Germinal center (tissue), 1 donor: ENCODE measurements around the gene ADARB2.

Experiments used
- DNase-seq: peaks from one replicate; pipeline ENCODE4 v3.0.0; 2012; ENCODE audit warnings: mixed read lengths, low spot score

ADARB2 gene

DNA sequence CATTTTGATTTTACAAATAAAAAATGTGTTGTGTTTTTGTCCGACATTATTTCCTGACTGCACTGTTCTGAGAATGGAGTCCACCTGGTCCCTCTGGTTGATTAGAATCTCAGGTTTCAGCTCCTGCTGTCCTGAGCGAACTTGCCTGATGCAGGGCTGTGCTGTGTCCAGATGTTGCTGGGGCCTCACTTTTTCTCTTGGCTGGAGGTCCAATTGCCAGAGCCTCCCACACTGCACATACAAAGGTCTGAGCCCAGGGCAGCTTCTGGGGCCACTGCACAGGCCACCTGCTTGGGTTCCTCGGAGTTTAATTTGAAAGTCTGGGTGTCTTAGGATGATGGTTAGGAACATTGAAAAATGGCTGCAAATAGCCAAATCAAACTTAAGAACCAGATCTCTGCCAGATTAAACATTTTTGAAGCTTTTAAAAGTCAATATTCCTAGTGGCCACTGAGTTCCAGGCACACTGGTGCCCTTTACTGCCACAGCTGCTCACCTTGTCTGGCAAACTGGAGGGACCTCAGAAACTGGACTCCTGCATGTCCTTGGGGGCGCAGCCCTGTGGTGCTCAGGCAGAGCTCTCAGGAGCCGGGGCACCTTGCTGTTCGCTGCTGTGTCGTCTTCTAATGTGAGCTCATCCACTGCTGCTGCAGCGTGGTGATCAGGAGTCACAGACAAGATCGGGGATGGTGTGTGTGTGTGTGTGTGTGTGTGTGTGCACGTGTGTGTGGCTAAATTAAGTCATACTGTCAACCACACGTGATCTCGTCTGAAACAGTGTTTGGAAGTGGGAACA, 606.1 kb downstream of the ADARB2 start:
- DNase-seq: no peak

DNA sequence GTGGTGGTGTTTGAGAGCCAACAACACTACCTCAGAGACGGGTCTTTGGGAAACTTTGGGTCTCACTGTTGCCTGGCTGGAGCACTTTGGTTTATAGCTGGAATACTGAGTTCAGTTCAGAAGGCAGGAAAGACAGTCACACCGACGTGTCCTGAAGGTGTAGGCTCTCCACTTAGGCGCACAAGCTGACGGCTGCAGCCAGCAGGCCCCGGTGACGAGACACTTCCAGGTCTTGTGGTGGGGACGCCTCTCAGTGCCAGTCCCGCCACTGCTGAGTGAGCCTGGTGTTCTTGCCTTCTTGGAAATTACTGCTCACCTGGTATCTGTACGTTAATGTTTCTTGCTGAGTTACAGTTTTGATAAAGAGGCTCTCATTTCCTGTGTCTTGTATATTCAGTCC, 607.1 kb downstream of the ADARB2 start:
- DNase-seq: no peak

DNA sequence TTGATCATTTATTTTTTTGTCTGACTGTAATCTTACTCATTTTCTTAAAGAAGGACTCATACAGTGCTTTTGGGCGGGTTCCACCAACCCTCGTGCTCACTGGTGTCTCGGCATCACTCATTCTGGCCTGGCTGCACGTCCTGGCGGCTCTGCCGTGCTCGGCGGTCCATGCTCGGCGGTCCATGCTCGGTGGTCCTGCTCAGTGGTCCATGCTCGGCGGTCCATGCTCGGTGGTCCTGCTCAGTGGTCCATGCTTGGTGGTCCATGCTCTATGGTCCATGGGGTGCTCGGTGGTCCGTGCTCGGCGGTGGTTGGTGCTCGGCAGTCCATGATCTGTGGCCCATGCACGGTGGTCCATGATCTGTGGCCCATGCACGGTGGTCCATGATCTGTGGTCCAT, 608.7 kb downstream of the ADARB2 start:
- no peak for DNase-seq

DNA sequence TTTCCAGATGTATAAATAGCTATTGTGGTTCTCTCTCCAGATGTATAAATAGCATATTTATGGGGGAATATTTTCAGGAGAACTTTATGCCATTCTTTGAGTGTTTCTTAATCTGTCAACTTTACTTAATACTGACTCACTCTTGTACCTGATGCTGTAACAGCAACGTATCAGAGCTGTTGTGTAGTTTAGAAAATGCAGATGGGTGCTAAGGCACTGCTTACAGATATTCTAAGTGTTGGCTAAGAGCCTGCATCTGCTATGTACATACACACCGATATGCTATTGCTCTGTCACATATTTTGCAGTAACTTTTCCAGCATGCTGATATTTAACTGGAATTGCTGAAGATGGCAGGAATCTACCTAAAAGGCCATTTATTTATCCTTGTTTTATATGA, 609.2 kb downstream of the ADARB2 start:
- no peak for DNase-seq

DNA sequence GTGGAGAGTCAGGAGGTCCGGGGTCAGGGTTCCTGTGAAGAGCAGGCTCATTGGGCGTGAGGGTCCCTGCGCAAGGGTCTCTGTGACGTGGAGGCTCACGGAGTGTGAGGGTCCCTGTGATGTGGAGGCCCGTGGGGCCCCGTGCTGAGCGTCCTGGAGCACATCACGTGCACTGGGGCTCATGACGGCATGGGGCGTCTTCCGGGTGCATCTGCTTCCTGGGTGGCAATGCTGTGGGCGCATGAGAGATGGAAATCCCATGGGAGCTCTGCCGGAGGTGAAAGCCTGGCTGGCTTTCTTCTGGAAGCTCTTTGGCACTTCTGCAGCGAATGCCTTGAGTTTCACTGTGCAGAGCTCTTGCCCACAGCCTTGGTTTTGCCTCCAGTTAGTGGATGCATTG, 609.7 kb downstream of the ADARB2 start:
- DNase-seq: no peak
